ENCODE measurements around the gene SLX1A. TPM values are rescaled to one million over a fixed set of nuclear protein-coding genes. Genes with fewer than 3 reads are reported as not detected.

The SLX1A gene
- total and polyA plus RNA-seq, 9 of the 15 experiments (the other 6 are each of a cell fraction or from before 2014, with no cell fraction given) = 2.3 to 86.5 (median 11.6) TPM

GRCh38 chr16:30163538-30163937 lies 30.1 kb upstream of the SLX1A start:
- ChIA-PET POLR2A (no interaction called here), CTCF (ENCODE audit: low intra/inter-chr PET ratio) (no interaction called here)
- in situ Hi-C loops (cut with MboI) (no loop called here), intact Hi-C loops (cut with micrococcal nuclease) (no loop called here)
- no peak overlapping the region for H2AFZ ChIP-seq (ENCODE audit: low read depth, low read length)
- H3K4me3 ChIP-seq = no peak overlapping the region
- TF ChIP-seq ELK1 (CRISPR knock-in tag; IDR thresholded peaks at IDR 0.05) = no peak
- TF ChIP-seq USF2 (CRISPR knock-in tag; IDR thresholded peaks at IDR 0.05) = no peak
- TF ChIP-seq ATF2 (CRISPR knock-in tag; IDR thresholded peaks at IDR 0.05) = no peak
- no peak for TF ChIP-seq MNT (conservative IDR thresholded peaks at IDR 0.05)
- TF ChIP-seq CAMTA2 (CRISPR knock-in tag; conservative IDR thresholded peaks at IDR 0.05) = no peak
- no peak for TF ChIP-seq MIER1 (IDR thresholded peaks at IDR 0.05; ENCODE audit: low read depth)
- no peak for TF ChIP-seq ZEB2 (IDR thresholded peaks at IDR 0.05)
- no peak for TF ChIP-seq NCOR1 (IDR thresholded peaks at IDR 0.05)
- no peak for TF ChIP-seq HMGN3 (IDR thresholded peaks at IDR 0.05; ENCODE audit: borderline replicate concordance, extremely low read depth, insufficient read length, low read depth, low read length)
- no peak for TF ChIP-seq ZC3H8 (IDR thresholded peaks at IDR 0.05)
- no peak for TF ChIP-seq L3MBTL2 (IDR thresholded peaks at IDR 0.05)
- no peak for TF ChIP-seq ASH1L (IDR thresholded peaks at IDR 0.05; ENCODE audit: borderline replicate concordance, low read depth, partially characterized antibody)
- no peak for TF ChIP-seq OTX1 (CRISPR knock-in tag; IDR thresholded peaks at IDR 0.05)
- no peak for TF ChIP-seq HMGXB4 (CRISPR knock-in tag; IDR thresholded peaks at IDR 0.05)
- TF ChIP-seq SUPT5H (IDR thresholded peaks at IDR 0.05) = no peak
- H3K9me1 ChIP-seq (ENCODE audit: control insufficient read depth, insufficient read depth, low read length) = no peaks in the 10 kb centered on the region
- H3K36me3 ChIP-seq (ENCODE audit: control insufficient read depth, insufficient read depth, low read length) = no peaks in the 10 kb centered on the region
- FAIRE-seq (no peak), ATAC-seq (no peak), DNase-seq (ENCODE audit: extremely low read depth in 1 of 4, low spot score in 3 of 4) (no peak)
- H3K79me2 ChIP-seq (ENCODE audit: control insufficient read depth, insufficient read depth, low read length) = no peaks in the 10 kb centered on the region
- H3K4me1 ChIP-seq (replicated peaks in 1 of 2; ENCODE audit: control insufficient read depth in 2 of 2, insufficient read depth in 2 of 2, low read length in 2 of 2) = peaks cover 0 to 5% of the 10 kb centered on the region in 2 experiments; a peak in 3 of 5 replicates
- no peak overlapping the region for H3K27ac ChIP-seq (ENCODE audit: extremely low read depth, low read depth, low read length)
- H4K20me1 ChIP-seq (replicated peaks; ENCODE audit: control insufficient read depth, insufficient read depth, low read length) = no peaks in the 10 kb centered on the region
- H3K27me3 ChIP-seq (ENCODE audit: control insufficient read depth in 2 of 2, insufficient read depth in 2 of 2, low read length in 2 of 2) = no peaks in the 10 kb centered on the region
- BruUV-seq (replicated peaks) = no TSS peak
- H3K9me3 ChIP-seq (replicated peaks; ENCODE audit: control insufficient read depth, insufficient read depth, low read depth, low read length) = no peaks in the 10 kb centered on the region
- 33% methylated on average over 3 of the region's 3 CpGs for WGBS (ENCODE audit: insufficient coverage, low coverage, missing lambda C conversion rate)
- H3K9ac ChIP-seq (ENCODE audit: insufficient read depth in 1 of 2, low read depth in 2 of 2, low read length in 2 of 2) = no peak overlapping the region
- H3K4me2 ChIP-seq (ENCODE audit: insufficient read depth, low read length) = no peak overlapping the region

Data from K562 (cell line).